ENCODE results near the gene APOB. TPM values are rescaled to one million over a fixed set of nuclear protein-coding genes. Genes with fewer than 3 reads are reported as not detected.

Gene APOB
- polyA plus RNA-seq, 4 donors = 0.62 to 10.0 (median 1.7) TPM

- DNase-seq (ENCODE audit: low read depth in 4 of 4, low spot score in 3 of 4) = no peak
These were observed 88.4 kb downstream of the APOB start for GRCh38 chr2:20955277-20956026.

DNA sequence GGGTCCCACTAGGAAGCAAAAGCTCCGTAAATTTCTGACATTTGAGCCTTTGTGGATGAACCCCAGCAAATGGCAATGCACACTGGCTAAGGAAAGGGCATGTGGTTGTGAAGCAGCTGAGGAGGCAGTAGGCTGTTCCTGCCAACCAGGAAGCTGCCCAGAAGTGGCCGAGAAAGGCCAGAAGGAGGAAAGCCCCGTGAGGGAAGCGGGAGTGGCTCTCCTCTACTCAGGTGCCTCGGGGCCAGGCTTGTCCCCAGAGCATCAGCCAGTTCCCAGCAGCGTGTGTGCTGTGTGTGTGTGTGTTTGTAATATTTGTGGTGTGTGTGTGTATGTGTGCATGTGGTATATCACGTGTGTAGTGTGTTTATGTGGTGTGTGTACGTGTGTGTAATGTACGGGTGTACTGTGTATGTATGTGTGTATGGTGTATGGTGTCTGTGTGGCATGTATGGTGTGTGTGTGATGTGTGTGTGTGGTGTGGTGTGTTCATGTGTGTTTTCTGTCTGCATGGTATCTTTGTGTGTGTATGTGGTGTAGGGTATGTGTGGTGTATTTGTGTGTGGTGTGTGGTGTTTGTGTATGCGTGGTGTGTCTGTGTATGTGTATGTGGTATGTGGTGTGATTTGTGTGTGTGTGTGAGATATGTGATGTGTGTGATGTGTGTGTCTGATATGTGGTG, 90.6 kb downstream of the APOB start:
- DNase-seq (ENCODE audit: low read depth in 4 of 4, low spot score in 3 of 4) = no peak

Other genes with a start within 250 kb of the APOB start
- gene LDAH, start 221.0 kb downstream of the APOB start, polyA plus RNA-seq (ENCODE audit: insufficient read length in 4 of 4) = 10 to 100 TPM; 18.0 to 43.8 (median 38.2) TPM
- gene TDRD15, start 79.9 kb upstream of the APOB start, polyA plus RNA-seq (ENCODE audit: insufficient read length in 4 of 4) = under 1 TPM in 2 of 4 donors, not detected in 2; 0.04 to 0.06 TPM

All from left renal pelvis (tissue), 4 donors.